HTR-8/SVneo (cell line): Measurements from ENCODE around the gene MYL12B.
"Not testable (repeated sequence)": the region's sequence is repeated elsewhere in the genome, so short reads cannot be mapped to it uniquely, and the experiment has no call there.

Experiments used
- DNase-seq: peaks from one replicate; pipeline ENCODE4 v3.0.0; 2011; ENCODE audit warnings: low spot score, mixed read lengths; ENCODE audit not compliant: insufficient read length
- FAIRE-seq: peaks from 2 replicates; lab custom pipeline; 2011; peaks lifted over from hg19 to GRCh38; lab: Jason Lieb, UNC

The MYL12B gene

DNA sequence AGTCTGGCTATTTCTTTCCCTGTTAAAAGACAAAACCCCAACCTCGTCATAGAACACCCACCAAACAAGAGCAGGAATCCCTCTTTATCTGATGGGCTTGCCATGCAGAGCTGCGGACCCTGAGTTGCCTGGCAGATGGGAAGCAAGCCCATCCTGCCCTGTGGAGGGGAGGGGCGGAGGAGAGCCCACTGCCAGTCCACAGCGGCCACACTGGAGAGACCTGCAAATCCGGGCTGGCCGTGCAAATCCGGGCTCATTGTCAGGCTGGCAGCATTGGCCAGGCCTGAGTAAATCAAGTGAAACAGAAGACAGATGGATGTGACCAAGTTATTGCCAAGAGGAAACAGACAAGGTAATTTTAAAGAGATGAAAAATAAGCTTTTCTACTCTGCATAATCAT is 22.0 kb downstream of the MYL12B start:
- no peak for DNase-seq
- no peak for FAIRE-seq

GRCh38 chr18:3284501-3284900 is 22.6 kb downstream of the MYL12B start:
- DNase-seq (no peak), FAIRE-seq (no peak)

DNA sequence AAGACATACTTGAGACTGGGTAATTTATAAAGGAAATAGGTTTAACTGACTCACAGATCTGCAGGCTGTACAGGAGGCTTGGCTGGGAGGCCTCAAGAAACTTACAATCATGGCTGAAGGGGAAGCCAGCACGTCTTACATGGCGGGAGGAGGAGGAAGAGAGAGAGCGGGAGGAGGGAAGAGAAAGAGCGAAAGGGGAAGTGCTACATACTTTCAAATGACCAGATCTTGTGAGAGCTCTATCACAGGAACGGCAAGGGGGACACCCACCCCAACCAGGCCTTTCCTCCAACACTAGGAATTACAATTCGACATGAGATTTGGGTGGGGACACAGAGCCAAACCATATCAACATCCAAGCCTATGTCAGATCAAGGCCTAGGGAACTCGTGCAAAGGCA is 24.2 kb downstream of the MYL12B start:
- FAIRE-seq (no peak), DNase-seq (no peak)

GRCh38 chr18:3293196-3293951 is 31.4 kb downstream of the MYL12B start:
- DNase-seq, result no peak
- no peak for FAIRE-seq

- DNase-seq (no peak), FAIRE-seq (no peak)
These were observed 32.6 kb downstream of the MYL12B start for GRCh38 chr18:3294435-3295080.

- peak; percentile 58 for FAIRE-seq
- DNase-seq, result peak; percentile 46
These were observed 35.4 kb downstream of the MYL12B start for GRCh38 chr18:3297025-3297984.

DNA sequence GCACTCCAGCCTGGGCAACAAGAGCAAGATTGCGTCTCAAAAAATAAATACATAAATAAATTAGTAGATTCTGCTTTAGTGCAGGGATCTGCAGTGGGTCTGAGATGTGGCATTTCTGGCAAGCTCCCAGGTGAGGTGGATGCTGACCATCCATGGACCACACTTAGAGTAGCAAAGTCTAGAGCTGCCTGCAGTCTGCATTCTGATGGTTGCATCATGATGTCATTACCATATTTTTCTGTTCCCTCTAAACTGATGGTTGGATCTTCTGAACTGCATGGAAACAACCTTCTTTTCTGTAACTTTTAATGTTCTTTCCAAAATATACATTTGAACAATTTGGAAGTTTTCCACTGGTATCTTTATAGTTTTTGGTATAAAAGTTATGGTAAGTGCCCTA is 42.9 kb downstream of the MYL12B start:
- no peak for FAIRE-seq
- DNase-seq, result no peak

DNA sequence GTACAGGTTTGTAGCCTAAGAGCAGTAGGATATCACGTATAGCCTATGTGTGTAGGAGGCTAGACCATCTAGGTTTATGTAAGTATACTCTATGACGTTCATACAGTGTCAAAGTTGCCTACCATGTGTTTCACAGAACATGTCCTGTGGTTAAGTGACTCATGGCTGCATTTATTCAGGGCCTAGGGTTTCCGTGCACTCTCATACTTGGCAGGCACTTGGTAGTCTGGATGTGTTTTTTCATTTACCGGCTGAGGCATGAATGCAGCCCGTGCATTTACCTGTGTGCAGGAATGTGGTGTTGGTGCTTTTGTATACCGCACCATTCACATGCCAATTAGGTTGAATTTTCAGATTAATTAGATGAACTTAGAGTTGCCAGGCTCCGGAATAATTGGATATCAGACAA is 43.4 kb downstream of the MYL12B start:
- FAIRE-seq, result no peak
- no peak for DNase-seq

- no peak for FAIRE-seq
- no peak for DNase-seq
These were observed 44.0 kb downstream of the MYL12B start for GRCh38 chr18:3305933-3306332.

DNA sequence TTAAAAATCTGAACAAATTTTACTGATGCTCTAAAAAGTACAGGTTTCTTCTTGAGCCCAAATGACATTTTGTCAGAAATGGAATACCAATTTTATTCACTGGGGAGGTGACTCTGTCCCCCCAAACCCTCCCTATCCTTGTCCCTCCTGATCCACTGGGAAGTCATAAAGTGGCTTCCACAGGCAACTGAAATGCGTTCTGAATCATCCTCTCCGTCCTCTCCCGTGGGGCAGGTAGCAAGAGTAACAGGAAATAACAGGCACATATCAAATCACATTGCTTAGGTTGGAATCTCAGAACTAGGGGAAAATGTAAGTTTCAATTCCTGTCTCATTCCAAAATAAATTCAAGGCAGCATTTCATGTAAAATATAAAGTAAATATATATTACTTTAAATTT is 44.5 kb downstream of the MYL12B start:
- DNase-seq, result no peak
- no peak for FAIRE-seq

- FAIRE-seq (no peak), DNase-seq (no peak)
These were observed 51.8 kb downstream of the MYL12B start for GRCh38 chr18:3313685-3314084.

GRCh38 chr18:3315344-3315743 is 53.4 kb downstream of the MYL12B start:
- DNase-seq, FAIRE-seq: not testable (repeated sequence)

- FAIRE-seq, result no peak
- no peak for DNase-seq
These were observed 57.5 kb downstream of the MYL12B start for GRCh38 chr18:3319399-3319798.

GRCh38 chr18:3319894-3320454 is 58.0 kb downstream of the MYL12B start:
- DNase-seq (no peak), FAIRE-seq (no peak)

GRCh38 chr18:3321133-3321812 is 59.3 kb downstream of the MYL12B start:
- FAIRE-seq (no peak), DNase-seq (peak; percentile 83)

DNA sequence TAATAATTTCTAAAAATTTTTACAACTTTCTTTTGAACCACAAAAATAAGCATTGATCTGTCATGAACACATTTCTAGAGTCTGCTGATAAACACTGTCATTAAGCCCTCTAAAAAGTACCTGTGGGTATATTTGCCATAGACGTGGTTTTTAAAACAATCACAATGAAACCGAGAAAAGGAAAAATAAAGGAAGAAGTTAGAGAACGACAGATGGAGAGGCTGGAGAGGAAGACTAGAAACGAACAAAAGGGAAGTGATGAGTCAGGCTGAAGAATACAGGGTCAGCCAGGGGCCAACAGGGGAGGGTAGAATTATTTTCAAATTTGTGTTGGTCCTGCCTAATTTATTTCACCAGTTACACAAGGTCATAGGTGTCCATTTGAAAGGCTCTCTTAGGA is 62.0 kb downstream of the MYL12B start:
- no peak for FAIRE-seq
- no peak for DNase-seq
